ENCODE data around the gene SH3TC2. TPM values are rescaled to one million over a fixed set of nuclear protein-coding genes. Genes with fewer than 3 reads are reported as not detected.

The SH3TC2 gene
- total RNA-seq, 2 experiments from 2014 or later, result not detected

DNA sequence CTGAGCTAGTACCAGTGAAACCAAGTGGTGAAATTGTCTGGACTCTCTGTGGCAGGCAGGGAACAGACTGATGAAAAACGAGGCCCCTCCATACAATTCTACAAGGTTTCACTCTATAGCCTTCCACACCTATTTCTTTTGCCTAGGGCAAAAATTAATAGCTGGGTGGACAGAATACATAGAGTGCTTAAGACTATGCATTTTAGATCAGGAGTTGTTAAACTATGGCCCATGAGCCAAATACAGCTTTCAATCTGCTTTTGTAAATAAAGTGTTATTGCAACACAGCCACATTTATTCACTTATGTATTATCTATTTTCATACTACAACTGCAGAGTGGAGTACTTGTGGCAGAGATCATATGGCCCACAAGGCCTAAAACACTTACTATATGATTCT, 45.2 kb downstream of the SH3TC2 start:
- no peak for DNase-seq
- H3K27ac Mint-ChIP-seq, result no peak overlapping the region
- H3K4me3 Mint-ChIP-seq, result no peak overlapping the region
- H3K4me1 Mint-ChIP-seq, result peaks cover 6% of the 10 kb centered on the region
- peaks cover 14% of the 10 kb centered on the region for H3K27me3 Mint-ChIP-seq
- H3K36me3 Mint-ChIP-seq (ENCODE audit: low read depth), result peaks cover 3% of the 10 kb centered on the region
- no peaks in the 10 kb centered on the region for H3K9me3 Mint-ChIP-seq
- ChIA-PET CTCF (interaction anchor here (1.7 kb wide), 1 partner anchor 9 kb away, joined by 4 read pairs; no protein-coding TSS in a partner anchor), POLR2A (no interaction called here)

DNA sequence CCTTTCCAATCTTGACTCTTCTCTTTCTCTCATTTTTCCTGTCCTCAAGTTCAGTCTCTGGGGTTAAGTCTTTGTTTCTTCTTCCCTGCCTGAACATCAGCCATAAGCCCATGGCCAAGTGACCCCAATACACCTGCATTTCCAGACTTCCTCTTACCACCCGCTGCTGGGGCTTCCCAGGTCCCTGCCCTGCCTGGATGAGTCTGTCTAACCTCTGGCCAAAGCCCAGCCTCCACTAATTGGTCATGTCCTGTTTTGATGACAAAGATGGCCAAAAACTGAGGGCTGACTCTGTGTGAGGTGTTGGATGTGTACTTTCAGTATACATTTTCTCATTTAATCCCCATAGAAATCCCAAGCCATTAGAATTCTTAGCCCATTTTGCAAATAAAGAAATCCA, 47.3 kb downstream of the SH3TC2 start:
- no peak overlapping the region for H3K27ac Mint-ChIP-seq
- no peak for DNase-seq

DNA sequence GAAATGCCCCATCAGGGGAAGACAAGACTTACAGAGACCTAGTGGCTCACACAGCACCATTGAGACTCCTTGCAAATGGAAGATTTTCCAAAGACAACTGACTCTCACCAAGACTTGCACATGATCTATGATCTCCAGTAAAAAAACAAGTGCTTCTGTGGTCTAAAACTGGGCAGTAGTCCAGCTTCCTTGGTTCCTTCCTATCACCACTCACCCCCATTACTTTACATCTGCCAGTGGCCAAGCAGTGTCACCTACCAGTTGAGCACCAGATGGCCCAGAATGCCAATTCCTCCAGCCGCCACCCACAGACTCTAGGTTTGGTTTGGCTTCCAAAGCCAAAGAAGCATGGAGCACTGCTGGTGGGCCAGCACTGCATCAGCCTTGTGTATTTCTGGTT, 47.7 kb downstream of the SH3TC2 start:
- ChIA-PET POLR2A (no interaction called here), CTCF (no interaction called here)
- H3K27me3 Mint-ChIP-seq, result peaks cover 4% of the 10 kb centered on the region
- no peak for DNase-seq
- H3K4me1 Mint-ChIP-seq, result peaks cover 6% of the 10 kb centered on the region
- H3K4me3 Mint-ChIP-seq, result no peak overlapping the region
- H3K9me3 Mint-ChIP-seq, result no peaks in the 10 kb centered on the region
- H3K36me3 Mint-ChIP-seq (ENCODE audit: low read depth), result no peaks in the 10 kb centered on the region
- H3K27ac Mint-ChIP-seq, result no peak overlapping the region

More for the DNA sequence above, 47.3 kb downstream of the SH3TC2 start:
- ChIA-PET CTCF (interaction anchor here (1.0 kb wide), 1 partner anchor 9 kb away, joined by 3 read pairs; no protein-coding TSS in a partner anchor), POLR2A (no interaction called here)
- peaks cover 6% of the 10 kb centered on the region for H3K4me1 Mint-ChIP-seq
- H3K36me3 Mint-ChIP-seq (ENCODE audit: low read depth), result peaks cover 3% of the 10 kb centered on the region
- H3K4me3 Mint-ChIP-seq, result no peak overlapping the region
- peaks cover 7% of the 10 kb centered on the region for H3K27me3 Mint-ChIP-seq
- no peaks in the 10 kb centered on the region for H3K9me3 Mint-ChIP-seq

DNA sequence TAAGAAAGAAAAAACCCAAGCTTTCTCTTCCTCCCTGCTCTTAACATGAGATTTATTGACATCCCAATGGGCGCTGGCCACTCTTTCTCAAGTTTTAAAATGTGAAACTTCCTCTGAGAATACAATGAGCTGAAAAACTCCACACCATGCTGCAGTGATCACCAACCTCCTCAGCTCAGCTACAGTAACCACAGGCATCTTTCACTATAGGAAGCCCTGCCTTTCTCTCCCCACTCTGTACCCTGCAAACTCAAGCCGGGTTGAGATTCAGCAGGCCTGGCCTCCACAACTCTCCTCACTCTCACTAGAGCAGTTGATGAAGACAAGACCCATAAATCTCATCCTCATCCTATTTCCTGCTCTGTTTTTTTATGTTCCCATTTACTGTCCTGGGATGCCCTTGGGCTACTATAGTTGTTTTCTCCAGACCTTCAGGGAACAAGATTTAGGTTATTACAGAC, 48.3 kb downstream of the SH3TC2 start:
- H3K36me3 Mint-ChIP-seq (ENCODE audit: low read depth), result no peaks in the 10 kb centered on the region
- no peak overlapping the region for H3K27ac Mint-ChIP-seq
- peaks cover 3% of the 10 kb centered on the region for H3K27me3 Mint-ChIP-seq
- no peak overlapping the region for H3K4me3 Mint-ChIP-seq
- H3K4me1 Mint-ChIP-seq, result peaks cover 6% of the 10 kb centered on the region
- no peak for DNase-seq
- no peaks in the 10 kb centered on the region for H3K9me3 Mint-ChIP-seq
- ChIA-PET CTCF (interaction anchor here (0.7 kb wide), 1 partner anchor 33 kb away, joined by 3 read pairs; no protein-coding TSS in a partner anchor), POLR2A (no interaction called here)

DNA sequence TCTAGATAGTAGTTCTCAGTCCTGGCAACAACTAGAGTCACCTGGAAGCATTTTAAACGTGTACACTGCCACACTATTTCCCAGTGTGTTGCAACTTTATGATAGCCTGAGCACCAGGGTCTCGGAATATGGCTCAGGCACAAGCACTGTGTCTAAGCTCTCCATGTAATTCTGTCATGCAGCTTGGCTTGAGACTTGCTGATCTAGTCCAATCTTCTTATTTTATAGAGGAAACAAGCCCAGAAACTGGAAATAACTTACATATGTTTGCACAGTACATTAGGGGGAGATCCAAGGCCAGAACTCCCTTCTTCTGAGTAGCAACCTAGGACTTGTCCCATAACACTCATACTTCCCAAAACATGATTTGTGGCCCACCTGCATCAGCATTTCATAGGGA, 49.1 kb downstream of the SH3TC2 start:
- Mint-ChIP-seq H3K27ac (no peak overlapping the region), H3K36me3 (ENCODE audit: low read depth) (no peaks in the 10 kb centered on the region), H3K27me3 (peaks cover 3% of the 10 kb centered on the region), H3K9me3 (no peaks in the 10 kb centered on the region), H3K4me1 (peaks cover 2% of the 10 kb centered on the region), H3K4me3 (no peak overlapping the region)
- DNase-seq, result no peak
- ChIA-PET CTCF (interaction anchor here (0.7 kb wide), 1 partner anchor 33 kb away, joined by 3 read pairs; no protein-coding TSS in a partner anchor), POLR2A (no interaction called here)

DNA sequence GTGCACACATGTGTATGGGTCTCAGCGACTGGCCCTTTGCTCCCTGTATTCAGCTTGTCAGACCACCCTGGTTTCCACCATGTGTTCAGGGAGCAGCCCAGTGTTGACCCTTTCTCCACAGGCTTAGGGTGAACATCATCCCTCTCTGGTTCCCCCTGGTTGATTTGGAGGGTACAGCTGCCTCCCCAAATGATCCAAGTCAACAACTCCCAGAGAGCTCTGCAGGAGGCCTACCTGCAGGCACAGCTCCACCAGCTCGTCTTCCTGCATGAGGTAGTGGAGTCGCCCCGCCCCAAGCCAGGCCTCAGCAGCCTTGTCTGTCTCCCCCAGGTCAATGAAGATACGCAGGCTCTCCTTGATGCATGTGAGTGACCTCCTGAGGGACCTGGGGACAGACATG, 50.5 kb downstream of the SH3TC2 start:
- CTCF ChIA-PET, result interaction anchor here (1.2 kb wide), 1 partner anchor 13 kb away, joined by 4 read pairs; no protein-coding TSS in a partner anchor
- POLR2A ChIA-PET, result no interaction called here
- peaks cover 3% of the 10 kb centered on the region for H3K27me3 Mint-ChIP-seq

DNA sequence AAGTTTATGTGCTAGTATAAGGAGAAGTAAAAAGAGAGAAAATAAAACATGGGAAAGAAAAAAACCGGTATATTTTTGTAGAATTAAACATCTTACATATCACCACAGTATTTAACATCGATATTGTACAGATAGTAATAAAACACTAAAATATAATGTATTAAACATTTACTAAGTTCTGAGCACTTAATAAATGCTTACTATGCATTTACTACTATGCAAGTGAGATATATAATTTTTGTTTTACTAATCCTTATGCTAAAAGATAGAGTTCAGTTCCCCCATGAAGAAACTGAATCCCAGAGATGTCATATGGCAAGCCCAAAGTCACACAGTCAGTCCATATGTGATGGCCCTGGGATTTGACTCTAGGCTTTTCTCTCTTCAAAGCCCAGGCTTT, 51.1 kb downstream of the SH3TC2 start:
- ChIA-PET POLR2A (no interaction called here), CTCF (interaction anchor here (1.2 kb wide), 1 partner anchor 13 kb away, joined by 4 read pairs; no protein-coding TSS in a partner anchor)
- no peak overlapping the region for H3K27ac Mint-ChIP-seq
- no peaks in the 10 kb centered on the region for H3K4me1 Mint-ChIP-seq
- no peak for DNase-seq
- peaks cover 3% of the 10 kb centered on the region for H3K27me3 Mint-ChIP-seq
- no peaks in the 10 kb centered on the region for H3K9me3 Mint-ChIP-seq
- H3K36me3 Mint-ChIP-seq (ENCODE audit: low read depth), result no peaks in the 10 kb centered on the region
- H3K4me3 Mint-ChIP-seq, result no peak overlapping the region

More for the DNA sequence above, 50.5 kb downstream of the SH3TC2 start:
- Mint-ChIP-seq H3K36me3 (ENCODE audit: low read depth) (no peaks in the 10 kb centered on the region), H3K4me3 (no peak overlapping the region), H3K27ac (no peak overlapping the region), H3K9me3 (no peaks in the 10 kb centered on the region), H3K4me1 (no peaks in the 10 kb centered on the region)
- DNase-seq, result no peak

DNA sequence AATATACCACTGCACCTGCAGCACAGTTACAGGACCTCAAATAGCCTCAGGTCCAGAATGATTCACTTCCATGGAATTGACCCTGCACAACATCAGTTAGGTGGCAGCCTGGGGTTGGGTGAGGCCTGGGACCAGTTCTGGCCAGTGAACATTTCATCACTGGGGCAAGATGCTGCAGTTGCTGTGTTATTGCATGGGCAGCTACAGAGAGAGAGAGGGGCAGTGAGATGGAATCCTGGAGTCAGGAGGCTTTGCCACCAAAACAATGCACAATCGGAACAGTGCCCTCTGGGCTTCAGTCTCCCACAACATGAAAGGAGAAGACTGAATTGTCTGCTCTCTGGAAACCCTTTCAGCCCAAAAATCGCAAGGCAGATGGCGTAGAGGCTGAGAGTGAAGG, 51.8 kb downstream of the SH3TC2 start:
- H3K27ac Mint-ChIP-seq, result no peak overlapping the region
- no peaks in the 10 kb centered on the region for H3K4me1 Mint-ChIP-seq
- DNase-seq, result no peak
- no peaks in the 10 kb centered on the region for H3K9me3 Mint-ChIP-seq
- H3K4me3 Mint-ChIP-seq, result no peak overlapping the region
- H3K36me3 Mint-ChIP-seq (ENCODE audit: low read depth), result no peaks in the 10 kb centered on the region
- peaks cover 3% of the 10 kb centered on the region for H3K27me3 Mint-ChIP-seq
- POLR2A ChIA-PET, result interaction anchor here (0.5 kb wide), 1 partner anchor 842 kb away, joined by 3 read pairs; no protein-coding TSS in a partner anchor
- CTCF ChIA-PET, result no interaction called here

DNA sequence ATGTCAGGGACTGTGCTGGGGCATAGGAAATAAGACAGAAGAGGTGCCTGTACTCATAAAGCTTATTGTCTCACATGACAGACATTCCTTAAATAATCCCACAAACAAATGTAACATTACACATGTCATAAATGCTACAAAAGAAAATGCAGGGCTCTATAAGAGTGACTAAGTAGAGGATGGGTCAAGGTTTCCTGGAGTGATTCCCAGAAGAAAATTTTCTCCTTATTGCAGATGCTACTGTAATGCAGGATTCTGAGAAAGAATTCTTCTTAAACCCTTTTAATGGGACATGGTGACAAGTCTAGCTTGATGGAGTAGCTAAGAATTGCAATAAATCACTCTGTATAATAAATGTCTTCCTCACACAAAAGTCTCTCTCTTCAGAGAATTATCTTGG, 55.7 kb downstream of the SH3TC2 start:
- no peaks in the 10 kb centered on the region for H3K9me3 Mint-ChIP-seq
- no peaks in the 10 kb centered on the region for H3K4me1 Mint-ChIP-seq
- ChIA-PET POLR2A (no interaction called here), CTCF (interaction anchor here (1.0 to 2.2 kb wide), 3 partner anchors 8 to 28 kb away, joined by 3 to 5 read pairs (median 3); no protein-coding TSS in a partner anchor)
- H3K36me3 Mint-ChIP-seq (ENCODE audit: low read depth), result no peaks in the 10 kb centered on the region
- H3K27me3 Mint-ChIP-seq, result peaks cover 3% of the 10 kb centered on the region
- DNase-seq, result no peak
- H3K27ac Mint-ChIP-seq, result no peak overlapping the region
- no peak overlapping the region for H3K4me3 Mint-ChIP-seq

DNA sequence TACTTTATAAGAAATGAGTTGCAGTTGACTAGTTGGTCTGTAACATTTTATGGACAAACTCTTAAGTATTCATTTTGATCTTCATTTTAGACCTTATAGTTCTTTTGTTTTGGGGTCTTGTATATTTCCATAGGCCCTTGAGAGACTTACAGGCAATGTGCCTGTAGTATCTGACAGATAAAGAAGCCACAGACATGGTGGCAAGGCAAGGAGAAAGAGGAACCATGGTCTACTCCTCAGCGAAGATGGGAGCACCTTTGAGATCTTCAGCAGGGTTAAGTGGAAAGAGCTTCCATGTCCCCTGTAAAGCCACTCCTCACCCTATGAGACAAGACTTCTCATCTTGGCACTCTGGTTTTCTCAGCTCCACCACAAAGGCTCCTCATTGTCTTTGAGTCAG, 56.4 kb downstream of the SH3TC2 start:
- no peaks in the 10 kb centered on the region for H3K9me3 Mint-ChIP-seq
- CTCF ChIA-PET, result interaction anchor here (1.2 kb wide), 1 partner anchor 10 kb away, joined by 3 read pairs; no protein-coding TSS in a partner anchor
- no peak overlapping the region for H3K27ac Mint-ChIP-seq
- H3K4me1 Mint-ChIP-seq, result no peaks in the 10 kb centered on the region
- peaks cover 7% of the 10 kb centered on the region for H3K27me3 Mint-ChIP-seq
- DNase-seq, result no peak
- no peak overlapping the region for H3K4me3 Mint-ChIP-seq
- POLR2A ChIA-PET, result no interaction called here
- no peaks in the 10 kb centered on the region for H3K36me3 Mint-ChIP-seq (ENCODE audit: low read depth)

DNA sequence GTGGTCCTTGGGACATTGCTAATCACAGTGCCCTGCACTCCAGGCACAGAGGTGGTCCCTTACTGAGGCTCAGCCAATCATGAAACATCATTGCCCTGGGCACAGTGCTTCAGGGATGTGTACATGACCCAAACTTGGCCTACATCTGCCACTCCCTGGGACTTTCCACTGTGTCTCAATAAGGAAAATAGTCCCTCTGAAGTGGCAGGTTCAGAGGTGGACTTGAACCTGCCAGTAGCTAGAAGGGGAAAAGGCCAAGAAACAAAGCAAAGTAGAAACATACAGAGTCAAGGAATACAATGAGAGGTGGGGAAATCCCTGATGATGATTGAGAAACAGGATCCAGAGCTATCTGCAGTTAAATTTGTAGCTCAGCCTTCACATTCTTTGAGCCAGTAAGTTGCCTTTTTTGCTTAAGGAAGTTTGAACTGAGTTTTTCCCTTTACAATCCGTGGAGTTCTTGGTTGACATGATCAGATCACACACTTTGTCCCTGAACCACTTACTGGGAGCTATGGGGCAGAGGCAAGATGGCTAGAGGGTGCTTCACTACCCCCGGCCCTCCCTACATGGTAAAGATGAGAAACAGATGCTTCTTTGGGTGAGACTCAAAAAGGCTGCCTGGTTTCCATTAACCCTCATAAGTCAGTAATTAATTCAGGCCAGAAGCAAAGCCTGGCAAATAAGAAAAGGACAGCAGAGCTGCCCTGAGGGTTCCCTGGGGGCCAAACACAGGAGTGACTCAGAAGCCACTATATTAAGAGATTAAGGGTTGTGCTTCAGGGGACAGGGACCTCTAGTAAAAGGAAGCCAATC, 57.6 kb downstream of the SH3TC2 start:
- POLR2A ChIA-PET, result no interaction called here
- Mint-ChIP-seq H3K27ac (no peak overlapping the region), H3K4me1 (no peaks in the 10 kb centered on the region), H3K9me3 (no peaks in the 10 kb centered on the region), H3K4me3 (no peak overlapping the region), H3K36me3 (ENCODE audit: low read depth) (no peaks in the 10 kb centered on the region), H3K27me3 (peaks cover 12% of the 10 kb centered on the region)
- DNase-seq, result no peak
- CTCF ChIA-PET, result interaction anchor here (1.5 kb wide), 1 partner anchor 274 kb away, joined by 5 read pairs; no protein-coding TSS in a partner anchor

DNA sequence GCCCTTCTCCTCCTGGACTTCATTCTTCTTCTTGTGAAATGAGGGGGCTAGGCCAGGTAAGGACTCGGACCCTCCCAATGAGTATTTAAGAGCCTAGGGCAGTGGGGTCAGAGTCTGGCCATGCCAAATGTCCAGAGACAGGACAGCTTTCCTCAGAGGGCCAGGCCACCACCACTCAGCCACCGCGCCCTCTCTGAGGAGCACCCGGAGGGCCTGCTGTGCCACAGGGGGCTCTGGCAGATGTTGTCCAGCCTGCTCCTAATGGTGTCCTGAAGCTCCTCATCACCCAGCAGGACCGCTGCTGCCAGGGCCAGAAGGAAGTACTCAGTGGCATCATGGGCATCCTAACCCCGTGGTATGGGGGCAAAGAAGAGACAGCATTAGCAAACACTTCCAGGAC, 58.3 kb downstream of the SH3TC2 start:
- H3K27ac Mint-ChIP-seq, result no peak overlapping the region
- no peaks in the 10 kb centered on the region for H3K9me3 Mint-ChIP-seq
- H3K4me1 Mint-ChIP-seq, result no peaks in the 10 kb centered on the region
- no peaks in the 10 kb centered on the region for H3K36me3 Mint-ChIP-seq (ENCODE audit: low read depth)
- ChIA-PET POLR2A (no interaction called here), CTCF (interaction anchor here (1.5 to 2.1 kb wide), 2 partner anchors 30 to 274 kb away, joined by 5 to 8 read pairs; no protein-coding TSS in a partner anchor)
- peaks cover 17% of the 10 kb centered on the region for H3K27me3 Mint-ChIP-seq
- DNase-seq, result no peak
- no peak overlapping the region for H3K4me3 Mint-ChIP-seq
